ENCODE results near the gene GRID2.

Gene GRID2

DNA sequence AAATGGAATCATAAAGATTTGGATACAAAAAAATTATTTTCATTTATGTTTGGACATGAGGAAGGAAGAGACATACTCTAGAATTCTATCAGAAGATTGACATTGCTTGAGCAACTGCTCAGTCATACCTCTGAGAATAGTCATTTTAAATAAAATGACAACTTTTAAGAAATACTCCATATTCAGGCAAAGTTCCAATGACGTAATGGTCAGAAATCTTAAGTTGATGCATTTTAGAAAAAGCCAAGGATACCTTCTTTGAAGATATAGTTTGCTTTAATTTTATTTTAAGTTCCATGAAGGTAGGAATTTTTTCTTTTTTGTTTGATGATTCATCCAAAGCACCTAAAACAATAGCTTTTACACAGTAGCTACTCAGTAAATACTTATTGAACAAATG is 1414.5 kb downstream of the GRID2 start:
- no peak for DNase-seq

DNA sequence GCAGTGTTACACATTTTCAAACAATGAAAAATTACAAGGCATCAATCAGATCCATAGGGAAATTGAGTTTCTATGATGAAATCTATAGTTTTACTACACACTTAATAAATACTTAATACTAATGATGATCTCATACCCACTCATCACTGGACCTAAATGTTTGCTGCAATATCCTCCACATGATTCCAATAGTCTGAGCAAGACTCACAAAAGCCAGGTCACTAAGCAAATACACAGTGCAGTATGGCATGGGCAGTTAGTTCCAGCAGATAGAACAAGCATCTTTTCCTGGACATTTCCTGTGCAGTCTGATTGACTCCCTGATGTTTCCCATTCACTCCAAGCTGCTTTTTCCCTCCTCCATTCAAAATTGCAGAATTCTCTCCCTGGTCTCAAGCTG is 1415.8 kb downstream of the GRID2 start:
- no peak for DNase-seq

DNA sequence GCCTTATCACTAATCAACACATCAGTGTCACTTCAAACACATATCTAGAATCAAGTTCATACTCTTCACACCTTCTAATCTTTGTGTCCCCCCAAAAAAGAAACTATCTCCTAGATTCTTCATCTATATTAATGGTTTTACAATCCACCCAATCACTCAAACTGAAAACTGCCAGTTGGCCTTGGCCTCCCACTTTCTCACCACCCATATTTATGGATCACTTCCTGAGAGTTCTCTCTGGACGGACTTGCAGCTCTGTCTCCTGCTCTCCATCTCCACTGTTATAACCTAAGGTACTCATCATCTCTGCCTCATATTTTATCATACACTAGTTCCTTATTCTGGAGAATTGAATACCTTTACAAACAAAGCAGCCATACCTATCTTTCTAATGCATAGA is 1418.7 kb downstream of the GRID2 start:
- DNase-seq: no peak

DNA sequence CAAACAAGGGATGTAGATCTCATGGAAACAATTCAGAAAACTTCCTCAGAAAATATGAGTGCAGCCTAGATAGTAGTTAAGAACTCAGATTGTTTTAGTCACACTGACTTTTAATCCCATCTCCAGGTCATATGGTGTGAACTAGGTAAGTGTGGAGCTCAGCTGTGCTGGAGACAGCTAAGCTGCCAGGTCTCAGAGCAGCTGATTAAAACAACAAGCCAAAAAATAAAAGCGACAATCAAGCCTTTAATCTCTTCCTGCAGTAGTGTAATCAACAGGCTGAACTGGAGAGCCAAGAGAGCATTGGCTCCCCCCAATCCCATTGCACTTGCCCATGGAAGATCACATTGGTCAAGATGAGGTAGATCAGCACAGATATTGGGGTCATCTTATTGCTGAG is 1426.5 kb downstream of the GRID2 start:
- no peak for DNase-seq

DNA sequence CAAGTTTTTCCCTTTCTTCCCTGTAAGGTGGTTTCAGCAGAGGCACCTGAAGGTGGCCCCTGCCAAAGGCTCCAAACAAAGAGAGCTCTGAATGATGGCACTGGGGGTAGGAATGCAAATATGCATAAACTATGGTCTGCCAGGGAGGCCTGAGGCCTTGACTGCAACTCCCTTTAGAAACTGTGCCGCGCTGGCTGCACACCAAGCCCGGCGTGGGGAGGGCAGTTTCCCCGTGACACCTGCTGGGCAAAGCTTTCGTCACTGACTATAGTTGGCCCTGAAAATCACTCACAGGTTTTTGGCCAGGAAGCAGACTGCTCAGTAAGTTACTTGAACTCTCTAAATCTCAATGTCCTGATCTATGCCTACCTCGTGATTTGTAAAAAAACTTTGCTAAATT is 1427.0 kb downstream of the GRID2 start:
- DNase-seq: no peak

DNA sequence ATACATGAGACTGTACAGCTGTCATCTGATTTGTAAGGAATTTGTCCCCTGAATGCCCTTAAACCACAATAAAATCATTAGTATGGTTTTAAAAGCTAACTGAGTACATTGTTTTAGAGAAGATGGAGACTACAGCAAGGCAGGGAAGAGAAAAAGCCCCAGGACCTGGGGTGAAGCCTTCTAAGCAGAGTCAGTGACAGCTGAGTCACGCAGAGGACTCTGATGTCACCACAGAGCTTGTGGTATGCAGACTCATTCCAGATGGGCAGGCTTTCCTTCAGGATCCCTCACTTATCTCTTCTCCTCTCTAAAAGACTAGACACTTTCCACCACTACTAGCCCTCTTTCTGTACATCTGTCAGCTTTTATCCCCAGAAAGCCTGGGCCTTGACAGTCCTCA is 1427.7 kb downstream of the GRID2 start:
- DNase-seq: no peak

DNA sequence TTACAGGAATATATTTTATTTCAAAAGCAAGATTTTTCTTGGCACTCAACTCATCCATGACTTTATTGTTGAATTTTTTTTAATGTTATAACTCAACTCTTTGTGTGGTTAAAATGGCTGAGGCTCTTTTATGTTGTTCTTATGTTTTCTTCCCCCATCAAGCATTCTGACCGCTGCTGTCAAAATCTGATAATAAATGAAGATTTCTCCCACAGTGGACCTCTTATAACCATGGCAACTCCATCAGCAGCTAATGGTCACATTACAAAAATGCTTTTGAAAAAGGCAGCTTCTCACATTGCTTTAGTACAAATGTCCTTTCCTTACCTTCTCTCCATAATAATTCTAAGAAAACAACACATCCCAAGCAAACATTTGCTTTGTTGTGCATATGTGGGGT is 1428.7 kb downstream of the GRID2 start:
- DNase-seq: no peak

DNA sequence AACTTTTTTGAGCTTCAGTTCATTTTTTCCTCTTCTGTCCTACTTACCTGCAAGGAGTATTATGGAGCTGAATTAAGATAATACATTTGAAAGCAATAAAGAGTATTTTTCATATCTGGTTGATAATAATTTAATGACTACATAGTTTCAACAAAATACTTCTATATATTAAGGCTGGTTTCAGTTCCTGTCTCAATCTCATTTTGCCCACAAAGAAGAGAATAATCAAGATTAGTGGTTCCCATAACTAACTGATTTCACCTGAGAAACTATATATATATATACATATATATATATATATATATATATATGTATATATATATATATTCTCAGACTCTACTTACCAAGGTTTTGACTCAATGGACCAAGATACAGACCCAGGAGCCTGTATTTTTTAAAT is 1437.1 kb downstream of the GRID2 start:
- DNase-seq: no peak

DNA sequence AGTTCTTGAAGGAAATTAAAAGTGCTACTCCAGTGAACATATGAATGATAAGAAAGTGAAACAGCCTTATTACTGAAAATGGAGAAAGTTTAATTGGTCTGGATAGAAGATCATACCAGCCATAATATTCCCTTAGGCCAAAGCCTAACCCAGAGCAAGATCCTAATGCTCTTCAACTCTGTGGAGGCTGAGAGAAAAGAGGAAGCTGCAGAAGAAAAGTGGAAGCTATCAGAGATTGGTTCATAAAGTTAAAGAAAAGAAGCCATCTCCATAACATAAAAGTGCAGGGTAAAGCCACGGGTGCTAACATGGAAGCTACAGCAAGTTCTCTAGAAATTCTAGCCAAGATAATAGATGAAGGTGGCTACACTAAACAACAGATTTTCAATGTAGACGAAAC is 1439.3 kb downstream of the GRID2 start:
- DNase-seq: no peak

DNA sequence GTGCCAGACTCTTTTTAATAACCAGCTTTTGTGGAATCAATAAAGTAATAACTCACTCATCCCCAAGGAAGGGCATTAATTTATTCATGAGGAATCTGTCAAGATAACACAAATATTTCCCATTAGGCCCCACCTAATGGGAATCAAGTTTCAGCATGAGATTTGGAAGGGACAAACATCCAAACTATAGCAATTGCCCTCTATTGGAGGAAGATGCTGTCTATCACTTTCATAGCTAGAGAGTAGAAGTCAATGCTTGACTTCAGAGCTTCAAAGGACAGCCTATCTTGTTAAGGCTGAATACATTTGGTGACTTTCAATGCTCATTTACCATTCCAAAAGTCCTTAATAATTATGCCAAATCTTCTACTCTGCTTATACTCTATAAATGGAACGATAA is 1439.9 kb downstream of the GRID2 start:
- no peak for DNase-seq

DNA sequence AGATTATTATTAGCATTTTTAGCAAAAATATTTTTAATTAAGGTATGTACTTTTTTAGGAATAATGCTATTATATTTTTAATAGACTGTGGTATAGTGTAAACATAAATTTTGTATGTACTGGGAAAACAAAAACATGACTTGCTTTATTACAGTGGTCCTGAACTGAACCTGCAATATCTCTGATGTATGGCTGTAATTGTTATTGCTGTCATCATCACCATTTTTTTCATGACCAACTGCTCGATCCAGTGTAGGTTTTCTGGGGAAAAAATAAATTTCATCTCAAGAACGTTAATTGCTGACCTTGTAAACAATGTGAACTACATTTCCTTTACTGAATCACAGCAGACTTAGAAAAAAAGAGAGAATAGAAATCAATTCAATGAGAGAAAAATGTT is 1441.2 kb downstream of the GRID2 start:
- DNase-seq: no peak

DNA sequence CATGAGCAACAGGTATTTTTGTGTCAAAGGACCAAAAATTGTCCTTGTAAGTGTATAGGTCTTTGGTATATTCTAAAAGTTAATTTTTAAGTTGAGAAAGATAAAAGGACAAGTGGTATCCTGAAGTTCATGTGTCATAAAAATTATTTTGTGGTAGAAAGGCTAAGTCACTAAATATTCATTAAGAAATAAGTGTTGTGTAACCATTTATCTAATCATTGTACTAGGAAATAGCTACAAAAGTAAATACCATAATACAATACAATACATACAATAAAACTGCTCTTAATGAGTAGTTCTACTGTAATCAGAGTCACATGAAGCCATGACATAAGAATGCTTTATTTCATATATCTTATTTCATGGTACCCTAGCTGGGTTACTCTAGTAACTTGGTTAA is 1442.3 kb downstream of the GRID2 start:
- DNase-seq: no peak

DNA sequence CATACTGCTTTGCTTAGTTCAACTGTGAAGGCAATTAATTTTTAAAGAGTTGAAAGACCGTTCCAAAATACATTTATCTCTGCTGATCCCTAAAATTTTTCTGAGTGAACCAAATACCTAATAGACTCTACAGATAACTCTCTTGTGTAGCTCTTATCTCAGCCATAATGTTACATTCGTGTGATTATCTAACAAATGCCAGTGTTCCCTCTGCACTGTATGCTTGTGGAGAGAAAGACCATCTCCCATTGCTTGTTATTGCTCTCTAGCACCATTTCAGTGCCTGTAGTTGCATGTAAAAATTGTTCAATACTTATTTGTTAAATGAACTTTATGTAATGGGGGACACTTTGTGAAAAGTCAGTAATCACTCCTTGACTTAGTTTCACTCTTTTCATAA is 1443.5 kb downstream of the GRID2 start:
- DNase-seq: no peak

DNA sequence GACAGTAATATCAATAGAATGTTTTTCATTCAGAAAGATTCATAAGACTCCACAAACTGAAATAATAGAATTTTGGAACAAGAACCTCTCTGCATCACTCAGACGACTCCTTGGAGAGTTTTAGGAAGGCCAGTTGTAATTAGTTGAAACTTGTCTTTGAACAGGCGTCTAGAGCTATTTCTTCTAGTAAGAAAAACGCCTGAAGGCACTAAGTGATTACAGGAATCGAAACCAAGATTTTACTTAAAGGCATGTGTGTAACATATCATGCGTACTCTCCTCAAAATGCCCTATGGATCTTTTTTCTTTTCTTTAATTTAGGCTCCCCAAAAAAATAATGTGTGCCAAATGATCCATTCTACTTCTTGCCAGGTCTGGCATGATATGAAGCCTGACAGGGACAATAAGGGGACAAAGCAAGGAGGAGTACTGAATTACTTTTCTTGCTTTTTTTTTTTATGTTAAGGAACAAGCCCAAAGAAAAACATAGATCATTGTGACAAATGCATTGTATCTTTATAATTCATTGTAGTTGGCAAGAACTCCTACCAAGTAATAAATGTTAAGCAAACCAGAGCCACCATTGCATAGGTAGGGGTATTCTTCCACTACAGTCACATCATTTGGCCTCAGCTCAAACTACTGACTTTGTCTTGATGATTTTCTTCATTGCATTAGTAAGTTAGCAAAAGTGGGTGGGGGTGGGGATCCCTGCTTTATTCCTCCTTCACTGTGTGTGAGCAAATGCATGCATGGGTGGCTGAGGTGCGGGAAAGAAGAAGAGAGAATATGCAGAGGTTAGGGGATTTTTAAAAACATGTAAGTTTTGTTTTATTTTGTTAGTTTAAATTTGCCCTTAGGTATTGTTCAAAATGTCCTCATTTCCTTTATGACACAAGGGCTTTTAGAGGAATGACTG is 1444.9 kb downstream of the GRID2 start:
- DNase-seq: no peak

DNA sequence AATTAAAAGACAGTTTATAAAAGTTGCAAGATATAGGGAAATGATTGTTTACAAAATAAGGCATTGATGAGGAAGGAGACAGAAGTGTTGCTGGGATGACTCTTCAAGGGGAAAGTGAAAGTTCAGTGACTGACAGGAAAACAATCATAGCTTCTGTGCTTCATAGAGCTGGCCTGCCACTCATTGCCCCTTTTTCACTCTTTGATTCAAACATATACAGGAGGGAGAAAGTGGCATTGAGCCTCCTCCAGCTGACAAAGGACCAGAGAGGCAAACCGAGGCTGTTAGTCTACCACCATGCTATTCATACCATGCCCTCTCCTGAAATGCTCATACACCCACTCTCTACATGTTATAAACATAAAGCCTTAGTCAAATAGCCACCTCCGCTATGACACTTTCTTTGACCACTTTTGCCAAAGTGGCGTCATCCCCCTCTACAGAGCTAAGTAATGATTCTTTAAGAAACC is 1445.6 kb downstream of the GRID2 start:
- no peak for DNase-seq

DNA sequence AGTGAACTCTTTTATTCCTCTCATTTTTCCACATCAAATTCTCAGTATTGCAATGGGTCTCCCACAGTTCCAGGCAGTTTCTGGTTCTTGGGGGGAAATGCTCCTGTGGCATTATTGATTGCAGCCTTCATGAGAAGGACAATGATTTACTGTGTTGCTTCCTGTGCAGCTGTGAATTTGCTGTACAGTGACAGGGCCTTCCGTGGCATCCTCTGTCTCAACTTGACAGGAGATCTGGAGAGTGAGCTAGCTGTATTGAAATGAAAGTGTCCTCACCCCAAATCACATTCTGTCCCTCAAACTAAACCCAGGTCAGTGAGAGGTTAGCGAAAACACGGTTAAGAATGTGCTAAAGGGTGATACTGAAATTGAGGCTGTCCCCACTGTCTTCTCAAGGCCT is 1447.6 kb downstream of the GRID2 start:
- DNase-seq: no peak

DNA sequence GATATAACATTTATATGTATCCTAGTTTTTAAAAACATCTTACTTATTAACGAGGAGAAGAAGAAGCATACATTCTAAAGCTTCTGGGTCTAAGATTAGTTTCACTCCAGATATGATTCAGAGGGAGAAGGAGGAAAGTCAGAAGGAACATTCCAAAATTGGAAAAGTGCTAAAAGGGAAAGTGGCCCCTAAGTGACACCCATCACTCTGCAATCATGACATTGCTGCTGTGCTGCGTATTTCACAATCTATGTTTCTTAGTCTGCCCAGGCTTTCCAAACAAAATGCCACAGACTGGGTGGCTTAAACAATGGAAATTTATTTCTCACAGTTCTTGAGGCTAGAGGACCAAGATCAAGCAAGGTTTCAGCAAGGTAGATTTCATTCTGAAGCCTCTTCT is 1452.3 kb downstream of the GRID2 start:
- no peak for DNase-seq

DNA sequence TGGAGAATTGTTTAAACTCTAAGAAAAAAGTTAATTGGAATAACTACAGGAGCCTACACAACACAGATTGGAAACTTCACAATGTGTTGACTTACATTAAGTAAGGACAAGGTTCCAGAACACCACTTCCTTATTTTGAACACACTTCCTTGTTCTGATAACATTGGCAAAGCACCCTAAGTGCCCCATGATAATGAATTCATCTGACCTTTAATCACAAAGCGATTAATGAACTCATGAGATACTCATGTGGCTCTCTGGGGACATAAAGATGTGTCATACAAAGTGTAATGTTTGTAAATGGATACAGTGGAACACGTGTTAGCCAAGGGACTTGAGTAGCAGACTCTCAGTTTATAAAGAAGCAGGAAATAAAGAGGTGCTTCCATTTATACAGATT is 1455.7 kb downstream of the GRID2 start:
- no peak for DNase-seq

DNA sequence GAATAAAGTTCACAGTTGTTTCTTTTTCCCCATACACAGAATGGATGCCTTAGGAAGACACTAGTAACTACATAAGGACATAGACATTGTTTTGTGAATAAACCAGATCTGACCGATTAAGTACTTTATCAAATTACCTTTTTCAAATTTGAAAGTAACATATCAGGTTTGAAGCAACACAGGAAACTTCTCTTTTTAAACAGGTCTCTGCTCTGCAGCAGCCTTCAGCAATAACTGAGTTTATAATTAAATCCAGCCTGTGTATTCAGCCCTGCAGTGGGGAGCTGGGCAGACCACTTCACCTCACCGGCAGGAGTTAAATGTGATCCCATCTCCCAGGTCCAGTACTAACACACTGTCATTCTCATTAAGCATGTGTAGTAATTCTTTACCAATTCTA is 1456.5 kb downstream of the GRID2 start:
- DNase-seq: no peak

DNA sequence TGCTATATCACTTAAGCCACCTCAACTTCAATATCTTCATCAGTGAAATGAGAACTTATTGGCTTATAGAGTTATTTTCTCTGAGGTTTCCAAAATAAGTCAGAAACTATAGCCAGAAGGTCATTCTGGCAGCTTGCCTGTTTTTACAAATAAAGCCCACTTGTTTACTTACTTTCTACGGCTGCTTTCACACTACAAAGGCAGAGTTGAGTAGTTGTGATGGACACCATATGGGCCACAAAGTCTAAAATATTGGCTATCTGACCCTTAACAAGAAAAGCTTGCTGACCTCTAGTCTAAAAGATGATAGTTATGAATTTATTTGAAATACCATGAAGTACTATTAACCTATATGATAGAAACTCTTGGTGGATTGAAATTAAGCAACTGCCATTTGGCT is 1457.5 kb downstream of the GRID2 start:
- DNase-seq: no peak

DNA sequence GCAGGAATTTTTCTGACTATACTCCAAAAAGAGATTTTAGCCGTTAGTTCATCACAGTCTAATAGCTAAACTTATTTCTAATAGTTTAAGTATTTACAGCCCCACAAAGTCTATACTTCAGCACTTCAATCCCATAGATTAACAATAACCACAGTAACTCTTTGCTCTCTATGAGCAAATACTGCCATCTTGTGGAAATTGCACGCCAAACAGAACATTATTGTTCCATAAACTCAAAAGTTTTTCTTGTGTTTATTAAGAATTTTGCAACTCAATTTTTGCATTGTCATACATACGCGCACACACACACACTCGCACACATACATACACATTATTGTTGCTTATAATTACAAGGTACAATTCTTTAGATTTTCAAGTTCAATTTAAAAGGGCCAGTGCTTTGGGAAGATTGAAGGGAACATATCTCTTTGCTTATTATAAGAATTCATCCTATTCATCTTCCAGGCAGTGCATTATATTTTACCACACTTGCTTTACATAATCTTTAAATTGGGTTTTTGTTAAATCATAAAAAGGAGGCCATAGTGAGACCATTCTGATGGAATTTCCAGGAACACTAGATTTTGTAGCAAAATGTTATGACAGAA is 1461.0 kb downstream of the GRID2 start:
- DNase-seq: peak; percentile 63

DNA sequence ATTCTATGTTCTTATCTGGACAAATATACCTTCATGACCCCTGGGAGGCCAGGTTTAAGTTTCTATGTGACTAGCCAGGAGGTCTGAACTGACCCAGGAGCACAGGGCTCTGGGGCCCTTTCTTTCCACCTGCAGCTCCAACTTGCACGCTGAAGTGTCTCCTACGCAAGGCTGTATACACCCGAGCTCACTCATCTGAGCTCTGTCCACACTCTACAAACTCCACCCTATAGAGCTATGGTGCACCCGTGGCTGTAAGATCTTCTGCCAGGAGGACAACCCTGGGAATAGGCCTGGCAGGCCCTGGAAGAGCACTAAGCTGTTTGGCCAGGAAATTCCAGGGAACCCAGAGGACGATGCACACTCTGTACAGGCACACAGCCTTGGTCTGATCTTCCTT is 1464.2 kb downstream of the GRID2 start:
- no peak for DNase-seq

DNA sequence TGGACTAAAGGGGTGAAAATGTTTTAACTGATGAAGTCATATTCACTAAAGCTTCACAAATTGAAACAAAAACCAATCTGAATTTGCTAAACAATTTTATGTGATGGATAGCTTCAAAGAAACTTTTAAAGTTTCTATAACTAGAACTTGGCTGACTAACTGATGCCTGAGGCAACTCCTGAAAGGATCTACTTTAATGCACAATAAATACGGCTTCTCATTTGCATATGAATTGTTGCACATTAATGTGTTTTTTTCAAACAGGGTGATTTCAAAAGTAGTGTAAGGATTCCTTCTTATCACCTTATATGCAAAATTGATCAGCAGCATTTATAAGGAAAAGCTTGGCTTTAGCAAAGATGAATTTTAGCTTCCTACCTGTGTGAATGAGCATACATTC is 1466.4 kb downstream of the GRID2 start:
- DNase-seq: no peak

DNA sequence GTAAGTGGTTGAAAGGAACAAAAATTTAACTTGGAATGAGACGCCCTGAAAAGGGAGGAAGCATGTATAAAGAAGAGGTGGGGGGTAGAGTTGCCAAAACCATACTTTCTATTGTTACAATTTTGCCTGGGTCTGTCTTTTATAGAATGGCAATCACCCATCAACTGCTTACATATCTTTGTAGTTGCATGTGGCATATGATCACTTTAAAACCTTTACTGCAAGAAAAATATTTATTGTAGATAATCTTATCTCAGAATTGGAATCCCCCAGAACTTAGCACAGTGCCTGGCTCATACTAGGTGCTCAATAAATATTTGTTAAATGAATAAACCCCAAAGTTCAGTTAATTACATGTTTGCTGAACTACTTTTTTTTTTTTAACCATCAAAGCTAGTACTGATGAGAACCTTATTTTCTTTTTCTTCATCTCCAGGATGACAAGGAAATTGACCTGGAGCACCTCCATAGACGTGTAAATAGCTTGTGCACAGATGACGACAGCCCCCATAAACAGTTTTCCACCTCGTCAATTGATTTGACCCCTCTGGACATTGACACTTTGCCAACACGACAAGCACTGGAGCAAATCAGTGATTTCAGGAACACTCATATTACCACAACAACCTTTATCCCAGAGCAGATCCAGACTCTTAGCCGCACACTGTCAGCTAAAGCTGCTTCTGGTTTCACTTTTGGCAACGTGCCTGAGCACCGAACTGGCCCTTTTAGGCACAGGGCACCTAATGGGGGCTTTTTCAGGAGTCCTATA is 1468.1 kb downstream of the GRID2 start:
- no peak for DNase-seq
